Upper lobe of right lung (tissue), 1 donor: ENCODE results near the gene PSMB3. TPM values are rescaled to one million over a fixed set of nuclear protein-coding genes. Genes with fewer than 3 reads are reported as not detected.
A peak's percentile ranks its signal among the peaks of the same experiment; 100 is the strongest.

Experiments
- ATAC-seq: fragments of 200-7000 bp; cut with Tn5 transposase; one replicate; pipeline ENCODE4 v1.9.1; 2020; ENCODE audit warnings: mild to moderate bottlenecking, moderate library complexity
- DNase-seq: peaks from one replicate; pipeline ENCODE4 v3.0.0-alpha.2; 2020
- H3K27ac ChIP-seq: fragments of 200-600 bp; one replicate; pipeline ENCODE4 v1.8.0; 2022
- H3K27me3 ChIP-seq: fragments of 200-600 bp; one replicate; pipeline ENCODE4 v1.8.0; 2022; ENCODE audit warnings: mild to moderate bottlenecking
- H3K36me3 ChIP-seq: fragments of 200-600 bp; one replicate; pipeline ENCODE4 v1.8.0; 2022
- H3K4me1 ChIP-seq: fragments of 200-600 bp; one replicate; pipeline ENCODE4 v1.8.0; 2022
- H3K4me3 ChIP-seq: fragments of 200-600 bp; one replicate; pipeline ENCODE4 v1.8.0; 2022; ENCODE audit warnings: mild to moderate bottlenecking
- H3K9me3 ChIP-seq: fragments of 200-600 bp; one replicate; pipeline ENCODE4 v1.8.0; 2022
- intact Hi-C: fragments of 100-400 bp; cut with DNase I; formaldehyde crosslinking; loops from one replicate; pipeline ENCODE4 v1.11.0; 2022
- total RNA-seq: library from RNA; stranded (reverse); fragmentation: NEBNext Ultra II Directional; extraction: Animal tissue kit (Norgen Biotek cat#: 25700); gene quantifications from one replicate; pipeline ENCODE4 v1.2.1, GENCODE V29; 2021
- TF ChIP-seq, protein P1 (sequence below): fragments of 200-600 bp; IDR thresholded peaks from one replicate; pipeline ENCODE4 v1.8.0; 2022; ENCODE audit warnings: antibody characterized with exemption
- donor health status: DM: no; HTN: yes; CAD: no; lungs with severe emphysema.

Gene PSMB3
- total RNA-seq, 1 donor from 2014 or later, result 127 TPM

DNA sequence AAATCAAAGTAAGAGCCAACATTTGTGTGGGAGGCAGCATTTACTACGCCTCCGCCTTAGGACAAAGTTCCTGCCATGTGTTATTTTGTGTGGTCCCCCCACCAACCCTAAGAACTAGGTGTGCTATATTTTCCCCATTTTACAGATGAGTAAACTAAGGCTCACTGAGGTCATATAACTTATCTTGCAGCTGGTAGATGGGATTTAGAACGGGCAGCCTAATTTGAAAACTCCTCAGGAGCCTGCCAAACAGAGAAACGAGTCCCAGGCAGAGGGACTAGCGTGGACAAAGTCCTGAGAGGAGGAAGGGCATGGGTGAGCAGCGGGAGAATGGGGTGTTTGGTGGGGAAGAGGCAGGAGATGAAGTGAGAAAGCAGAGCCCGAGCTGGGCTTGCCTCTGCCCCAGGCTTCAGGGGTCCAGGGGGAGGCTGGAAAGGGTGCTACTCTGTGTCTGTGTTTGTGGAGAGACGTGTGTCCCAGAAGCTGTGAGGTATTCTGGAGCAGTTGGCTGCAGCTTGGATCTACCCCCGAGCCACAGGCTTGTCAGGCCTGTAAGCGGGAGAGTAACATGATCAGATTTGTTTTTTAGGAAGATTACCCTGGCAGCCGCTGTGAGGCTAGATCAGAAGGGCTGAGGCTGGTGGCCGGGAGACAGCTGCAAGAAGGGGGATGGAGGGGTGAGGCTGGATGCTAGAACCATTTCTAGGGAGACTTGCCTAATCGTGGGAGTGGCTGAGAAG, 42.5 kb upstream of the PSMB3 start:
- no peaks in the 10 kb centered on the region for H3K9me3 ChIP-seq
- DNase-seq (no peak), ATAC-seq (no peak)
- H3K4me3 ChIP-seq, result no peak overlapping the region
- TF ChIP-seq, protein P1, sequence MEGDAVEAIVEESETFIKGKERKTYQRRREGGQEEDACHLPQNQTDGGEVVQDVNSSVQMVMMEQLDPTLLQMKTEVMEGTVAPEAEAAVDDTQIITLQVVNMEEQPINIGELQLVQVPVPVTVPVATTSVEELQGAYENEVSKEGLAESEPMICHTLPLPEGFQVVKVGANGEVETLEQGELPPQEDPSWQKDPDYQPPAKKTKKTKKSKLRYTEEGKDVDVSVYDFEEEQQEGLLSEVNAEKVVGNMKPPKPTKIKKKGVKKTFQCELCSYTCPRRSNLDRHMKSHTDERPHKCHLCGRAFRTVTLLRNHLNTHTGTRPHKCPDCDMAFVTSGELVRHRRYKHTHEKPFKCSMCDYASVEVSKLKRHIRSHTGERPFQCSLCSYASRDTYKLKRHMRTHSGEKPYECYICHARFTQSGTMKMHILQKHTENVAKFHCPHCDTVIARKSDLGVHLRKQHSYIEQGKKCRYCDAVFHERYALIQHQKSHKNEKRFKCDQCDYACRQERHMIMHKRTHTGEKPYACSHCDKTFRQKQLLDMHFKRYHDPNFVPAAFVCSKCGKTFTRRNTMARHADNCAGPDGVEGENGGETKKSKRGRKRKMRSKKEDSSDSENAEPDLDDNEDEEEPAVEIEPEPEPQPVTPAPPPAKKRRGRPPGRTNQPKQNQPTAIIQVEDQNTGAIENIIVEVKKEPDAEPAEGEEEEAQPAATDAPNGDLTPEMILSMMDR, result no peak
- no peak overlapping the region for H3K27ac ChIP-seq
- intact Hi-C loops, result no loop called here
- peaks cover 53% of the 10 kb centered on the region for H3K36me3 ChIP-seq
- H3K27me3 ChIP-seq, result no peaks in the 10 kb centered on the region
- H3K4me1 ChIP-seq, result peaks cover 14% of the 10 kb centered on the region

- peaks cover 59% of the 10 kb centered on the region for H3K36me3 ChIP-seq
These were observed 42.0 kb upstream of the PSMB3 start for GRCh38 chr17:38710604-38710962.

DNA sequence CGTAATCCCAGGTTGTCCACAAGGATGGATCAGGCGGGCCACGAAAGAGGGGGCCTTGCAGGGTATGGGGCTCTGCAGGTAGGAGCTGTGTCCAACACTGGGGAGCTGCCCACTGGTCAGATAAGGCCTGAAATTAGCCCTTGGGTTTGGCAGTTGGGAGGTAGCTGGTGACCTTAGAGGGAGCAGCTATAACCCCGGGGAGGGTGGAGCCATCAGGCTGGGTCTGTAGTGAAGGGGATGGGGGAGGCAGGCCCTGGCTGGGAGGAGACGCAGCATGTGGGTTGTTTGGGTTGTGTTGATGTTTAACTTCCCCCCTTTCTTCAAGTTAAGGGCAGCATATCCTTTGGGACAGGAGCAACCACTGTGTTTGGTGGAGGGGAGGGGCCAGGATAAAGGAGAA, 41.6 kb upstream of the PSMB3 start:
- no peaks in the 10 kb centered on the region for H3K27me3 ChIP-seq
- H3K36me3 ChIP-seq, result peaks cover 63% of the 10 kb centered on the region
- TF ChIP-seq, protein P1, result no peak
- H3K9me3 ChIP-seq, result no peaks in the 10 kb centered on the region
- ATAC-seq, result peak; percentile 2
- intact Hi-C loops, result no loop called here
- H3K27ac ChIP-seq, result no peak overlapping the region
- no peak for DNase-seq
- no peak overlapping the region for H3K4me3 ChIP-seq
- peaks cover 14% of the 10 kb centered on the region for H3K4me1 ChIP-seq

More at GRCh38 chr17:38710604-38710962, 42.0 kb upstream of the PSMB3 start:
- TF ChIP-seq, protein P1, result no peak
- H3K27ac ChIP-seq, result no peak overlapping the region
- H3K4me1 ChIP-seq, result peaks cover 14% of the 10 kb centered on the region
- ATAC-seq (no peak), DNase-seq (no peak)
- no peaks in the 10 kb centered on the region for H3K27me3 ChIP-seq
- intact Hi-C loops, result no loop called here
- H3K9me3 ChIP-seq, result no peaks in the 10 kb centered on the region
- no peak overlapping the region for H3K4me3 ChIP-seq

GRCh38 chr17:38711792-38712571, 40.6 kb upstream of the PSMB3 start:
- intact Hi-C loops, result no loop called here
- Histone ChIP-seq H3K27ac (no peak overlapping the region), H3K9me3 (no peaks in the 10 kb centered on the region), H3K36me3 (peaks cover 73% of the 10 kb centered on the region), H3K27me3 (no peaks in the 10 kb centered on the region), H3K4me3 (no peak overlapping the region), H3K4me1 (peaks cover 10% of the 10 kb centered on the region)
- DNase-seq (no peak), ATAC-seq (no peak)
- TF ChIP-seq, protein P1, result no peak

GRCh38 chr17:38712593-38712992, 39.9 kb upstream of the PSMB3 start:
- intact Hi-C loops, result no loop called here
- Histone ChIP-seq H3K4me3 (no peak overlapping the region), H3K27me3 (no peaks in the 10 kb centered on the region), H3K27ac (no peak overlapping the region), H3K4me1 (peaks cover 5% of the 10 kb centered on the region), H3K36me3 (peaks cover 79% of the 10 kb centered on the region), H3K9me3 (no peaks in the 10 kb centered on the region)
- TF ChIP-seq, protein P1, result no peak
- DNase-seq (no peak), ATAC-seq (no peak)
